GM13977 (cell line): Measurements from ENCODE around the gene NES.

ENCODE experiments used
- DNase-seq: peaks from one replicate; pipeline ENCODE4 v3.0.0; 2012; ENCODE audit warnings: low spot score
- in situ Hi-C: fragments of 300-500 bp; cut with MboI; formaldehyde crosslinking; loops from one replicate; pipeline ENCODE4 v1.12.0; 2022; ENCODE audit warnings: low sequenced_read_pairs, low pct_unique_long_range_greater_than_20kb, mixed read lengths, inconsistent platforms; ENCODE audit not compliant: unreplicated experiment
- TF ChIP-seq, protein P1 (sequence below): IDR thresholded peaks from 2 replicates; pipeline ENCODE4 v1.5.1; 2012; ENCODE audit warnings: mild to moderate bottlenecking, control low read depth; ENCODE audit not compliant: insufficient read depth; ENCODE audit errors: extremely low read depth, missing control alignments

The NES gene

GRCh38 chr1:156618853-156619581, 58.2 kb downstream of the NES start, which contains the start of gene HAPLN2:
HAPLN2 (plus strand) TSS chr1:156619415; CDS start chr1:156623491, 4,076 bp downstream.
- in situ Hi-C loops, result loop anchor here (10.0 kb wide), 1 partner anchor 234 kb away; no protein-coding TSS in a partner anchor
- no peak for DNase-seq
- TF ChIP-seq, protein P1, sequence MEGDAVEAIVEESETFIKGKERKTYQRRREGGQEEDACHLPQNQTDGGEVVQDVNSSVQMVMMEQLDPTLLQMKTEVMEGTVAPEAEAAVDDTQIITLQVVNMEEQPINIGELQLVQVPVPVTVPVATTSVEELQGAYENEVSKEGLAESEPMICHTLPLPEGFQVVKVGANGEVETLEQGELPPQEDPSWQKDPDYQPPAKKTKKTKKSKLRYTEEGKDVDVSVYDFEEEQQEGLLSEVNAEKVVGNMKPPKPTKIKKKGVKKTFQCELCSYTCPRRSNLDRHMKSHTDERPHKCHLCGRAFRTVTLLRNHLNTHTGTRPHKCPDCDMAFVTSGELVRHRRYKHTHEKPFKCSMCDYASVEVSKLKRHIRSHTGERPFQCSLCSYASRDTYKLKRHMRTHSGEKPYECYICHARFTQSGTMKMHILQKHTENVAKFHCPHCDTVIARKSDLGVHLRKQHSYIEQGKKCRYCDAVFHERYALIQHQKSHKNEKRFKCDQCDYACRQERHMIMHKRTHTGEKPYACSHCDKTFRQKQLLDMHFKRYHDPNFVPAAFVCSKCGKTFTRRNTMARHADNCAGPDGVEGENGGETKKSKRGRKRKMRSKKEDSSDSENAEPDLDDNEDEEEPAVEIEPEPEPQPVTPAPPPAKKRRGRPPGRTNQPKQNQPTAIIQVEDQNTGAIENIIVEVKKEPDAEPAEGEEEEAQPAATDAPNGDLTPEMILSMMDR, result peak; percentile 65
